C1 segment of cervical spinal cord (tissue), 14 donors: ENCODE data around the gene NRG2.
A peak's percentile ranks its signal among the peaks of the same experiment; 100 is the strongest.

Experiments used
- DNase-seq, 14 donors: peaks; one replicate each; lab custom pipeline; 2025; lab: John Stamatoyannopoulos, UW

Gene NRG2

GRCh38 chr5:139814704-139815280 is 228.3 kb downstream of the NRG2 start:
- DNase-seq: no peak

DNA sequence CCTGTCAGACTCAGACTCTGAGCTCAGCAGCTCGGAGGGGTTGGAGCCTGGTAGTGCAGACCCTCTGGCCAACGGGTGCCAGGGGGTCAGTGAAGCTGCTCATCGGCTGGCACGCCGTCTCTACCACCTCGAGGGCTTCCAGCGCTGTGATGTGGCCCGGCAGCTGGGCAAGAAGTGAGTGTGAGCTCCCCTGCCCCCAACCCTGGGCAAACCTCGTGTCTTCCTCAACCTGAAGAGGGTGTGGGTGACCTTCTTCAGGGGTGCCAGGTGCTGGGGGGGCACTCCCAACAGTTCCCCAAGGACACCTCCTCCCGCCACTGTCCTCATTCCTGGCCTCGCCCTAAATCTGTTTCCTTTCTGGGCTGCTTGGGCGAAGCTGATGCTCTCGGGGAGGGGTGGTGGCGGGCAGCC is 228.9 kb downstream of the NRG2 start:
- no peak for DNase-seq

DNA sequence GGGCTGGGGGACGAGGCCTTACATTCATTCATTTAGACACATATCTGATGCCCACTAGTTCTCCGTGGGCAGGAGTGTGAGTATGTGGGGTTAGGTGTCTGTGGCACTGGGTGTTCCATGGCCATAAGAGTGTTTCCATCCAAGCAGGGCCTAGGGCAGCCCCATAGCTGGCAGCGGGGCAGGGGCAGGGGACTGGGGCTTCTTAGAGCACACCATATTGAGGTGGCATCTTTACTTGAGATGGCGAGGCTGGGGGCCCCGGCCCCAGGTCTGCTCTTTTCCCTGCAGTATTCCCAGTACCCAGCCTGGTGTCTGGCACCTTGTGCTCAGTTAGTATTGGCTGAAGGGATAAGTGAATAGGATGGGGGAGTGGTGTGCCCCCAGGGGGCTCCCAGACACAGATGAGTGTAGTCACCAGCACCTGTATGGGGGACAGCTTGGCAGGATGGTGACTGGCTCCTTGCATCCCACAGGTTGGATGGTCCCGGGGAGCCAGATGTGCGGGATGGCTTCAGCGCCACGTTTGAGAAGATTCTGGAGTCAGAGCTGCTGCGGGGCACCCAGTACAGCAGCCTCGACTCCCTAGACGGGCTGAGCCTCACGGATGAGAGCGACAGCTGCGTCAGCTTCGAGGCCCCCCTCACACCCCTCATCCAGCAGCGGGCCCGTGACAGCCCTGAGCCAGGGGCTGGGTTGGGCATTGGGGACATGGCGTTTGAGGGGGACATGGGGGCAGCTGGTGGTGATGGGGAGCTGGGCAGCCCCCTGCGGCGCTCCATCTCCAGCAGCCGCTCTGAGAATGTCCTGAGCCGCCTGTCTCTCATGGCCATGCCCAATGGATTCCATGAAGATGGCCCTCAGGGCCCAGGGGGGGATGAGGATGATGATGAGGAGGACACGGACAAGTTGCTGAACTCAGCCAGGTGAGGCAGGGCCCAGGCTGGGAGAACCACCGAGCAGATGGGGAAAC is 230.0 kb downstream of the NRG2 start:
- DNase-seq: no peak

- DNase-seq: no peak
Measured at GRCh38 chr5:139812323-139812722, 230.8 kb downstream of the NRG2 start.

DNA sequence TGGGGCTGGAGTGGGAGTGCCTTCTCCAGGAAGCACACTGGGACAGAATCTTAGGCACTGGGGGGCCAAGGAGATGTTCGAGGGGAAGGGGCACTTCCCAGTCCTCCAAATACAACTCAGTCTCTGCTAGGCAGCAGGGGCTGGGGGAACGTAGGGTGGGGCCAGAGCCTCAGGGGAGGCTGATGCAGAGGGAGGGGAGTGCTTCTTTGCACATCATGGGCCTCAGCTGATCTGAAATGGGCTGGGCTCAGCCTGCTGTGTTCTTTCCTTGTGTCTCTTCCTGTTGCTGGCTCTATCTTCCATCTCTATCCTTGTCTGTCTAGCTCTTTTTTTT is 231.9 kb downstream of the NRG2 start:
- no peak for DNase-seq

DNA sequence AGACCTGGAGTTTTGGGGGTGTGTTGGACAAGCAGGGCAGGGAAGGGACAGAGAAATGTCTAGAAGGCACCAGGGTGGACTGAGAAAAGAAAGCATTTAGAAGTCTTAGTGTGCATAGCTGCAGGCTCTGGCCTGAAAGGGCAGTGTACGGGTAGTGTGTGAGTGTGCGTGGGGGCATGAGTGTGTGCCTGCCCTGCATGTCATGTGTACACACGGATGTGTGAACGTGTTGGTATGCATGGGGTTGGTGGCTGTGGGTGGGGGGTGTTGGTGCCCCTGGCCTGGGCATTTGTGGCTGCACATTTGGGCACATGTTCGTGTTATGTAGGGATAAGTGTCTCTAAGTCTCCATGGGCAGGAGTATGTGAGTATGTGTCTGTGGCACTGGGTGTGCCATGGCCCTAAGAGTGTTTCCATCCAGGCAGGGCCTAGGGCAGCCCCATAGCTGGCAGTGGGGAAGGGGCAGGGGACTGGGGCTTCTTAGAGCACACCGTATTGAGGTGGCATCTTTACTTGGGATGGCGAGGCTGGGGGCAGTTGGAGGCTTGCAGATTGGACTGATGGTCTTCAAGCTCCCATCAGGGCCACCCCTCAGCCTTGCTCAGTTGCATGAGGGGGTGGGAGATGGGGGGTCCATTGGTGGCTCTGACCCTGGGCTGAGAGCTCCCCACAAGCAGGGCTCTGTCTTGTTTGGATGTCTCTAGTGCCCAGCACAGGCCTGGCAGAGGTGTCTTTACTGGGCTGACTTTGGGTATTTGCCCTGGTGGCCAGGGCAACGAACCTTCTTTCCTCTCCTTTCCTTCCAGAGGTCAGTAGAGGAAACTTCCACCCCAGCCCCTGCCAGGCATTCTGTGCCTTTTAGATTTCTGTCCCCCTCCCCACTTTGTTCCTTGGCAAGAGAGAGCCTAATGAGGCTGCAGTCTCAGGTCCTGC is 232.5 kb downstream of the NRG2 start:
- peak in 5 of 14 donors; percentile 10 to 49 (median 42) for DNase-seq

DNA sequence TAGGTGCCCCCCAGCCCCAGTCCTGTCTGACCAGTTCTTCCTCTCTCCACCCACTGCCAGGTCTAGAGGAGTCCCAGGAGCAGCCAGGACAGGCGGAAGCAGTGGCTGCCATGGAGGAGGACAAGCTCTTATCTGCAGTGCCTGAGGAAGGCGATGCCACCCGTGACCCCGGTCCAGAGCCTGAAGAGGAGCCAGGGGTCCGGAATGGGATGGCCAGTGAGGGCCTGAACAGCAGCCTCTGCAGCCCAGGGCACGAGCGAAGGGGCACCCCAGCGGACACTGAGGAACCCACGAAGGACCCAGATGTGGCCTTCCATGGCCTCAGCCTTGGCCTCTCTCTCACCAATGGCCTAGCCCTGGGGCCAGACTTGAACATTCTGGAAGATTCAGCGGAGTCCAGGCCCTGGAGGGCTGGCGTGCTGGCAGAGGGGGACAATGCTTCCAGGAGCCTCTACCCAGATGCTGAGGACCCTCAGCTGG is 233.7 kb downstream of the NRG2 start:
- no peak for DNase-seq

DNA sequence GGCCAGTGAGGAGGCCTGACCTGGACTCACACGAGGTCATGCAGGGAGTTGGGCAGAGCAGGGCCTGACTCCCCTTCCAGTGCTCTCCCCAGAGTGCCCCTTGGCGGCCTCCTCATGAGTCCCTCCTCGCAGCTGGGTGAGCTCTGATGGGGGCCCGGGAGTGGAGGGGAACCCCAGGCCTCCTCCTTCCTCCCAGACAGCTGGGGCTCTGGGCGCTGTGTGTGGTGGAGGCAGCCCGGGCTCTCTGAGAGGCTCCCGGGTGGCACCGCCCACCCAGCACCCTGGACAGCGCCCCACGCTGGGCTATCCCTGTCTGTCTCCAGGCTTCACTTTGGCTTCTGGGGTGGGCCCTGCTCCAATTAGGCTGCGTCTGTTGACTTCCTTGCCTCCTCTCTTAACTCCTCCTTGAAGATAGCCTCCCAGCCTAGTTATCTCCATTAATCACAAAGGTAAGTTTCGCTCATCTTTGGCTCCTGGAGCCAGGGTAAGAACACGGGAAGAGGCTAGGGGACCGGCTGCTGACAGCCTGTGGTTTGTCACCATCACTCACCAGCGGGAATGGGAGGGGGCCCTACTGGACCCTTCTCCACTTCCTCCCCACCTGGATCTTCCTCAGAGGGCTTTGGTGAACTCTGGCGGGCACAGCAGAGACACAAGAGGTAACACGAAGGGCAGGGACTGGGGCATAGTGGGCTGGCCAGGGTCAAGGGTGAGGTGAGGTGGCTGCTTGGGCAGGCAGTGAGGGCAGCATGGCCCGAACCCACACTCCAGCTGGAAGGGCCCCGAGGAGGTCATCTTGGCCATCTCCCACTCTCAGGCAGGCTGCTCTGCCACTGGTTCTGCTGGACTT is 234.4 kb downstream of the NRG2 start:
- DNase-seq: no peak

DNA sequence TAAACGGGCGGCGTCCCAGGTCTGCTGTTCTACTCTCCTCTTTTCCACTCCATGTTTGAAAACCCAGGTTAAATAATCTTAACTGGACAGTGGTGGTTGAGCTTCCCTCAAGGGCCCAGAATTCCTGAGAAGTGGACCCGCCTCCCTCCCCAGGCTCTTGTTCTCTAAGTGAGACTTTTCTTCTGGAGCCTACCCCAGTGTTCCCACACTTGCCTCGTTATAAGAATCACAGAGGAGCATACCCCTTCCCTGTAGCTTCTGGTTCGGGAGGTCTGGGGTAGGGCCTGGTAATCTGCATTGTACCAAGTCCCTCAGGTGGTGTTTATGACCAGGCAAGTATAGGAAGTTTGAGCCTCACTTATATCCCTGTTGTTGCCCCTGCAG is 235.5 kb downstream of the NRG2 start:
- no peak for DNase-seq

- DNase-seq: peak in 8 of 14 donors; percentile 21 to 76 (median 58)
Measured at GRCh38 chr5:139806726-139807646, 236.1 kb downstream of the NRG2 start.

- peak in 9 of 14 donors; percentile 28 to 75 (median 60) for DNase-seq
Measured at GRCh38 chr5:139806111-139806510, 237.0 kb downstream of the NRG2 start.

DNA sequence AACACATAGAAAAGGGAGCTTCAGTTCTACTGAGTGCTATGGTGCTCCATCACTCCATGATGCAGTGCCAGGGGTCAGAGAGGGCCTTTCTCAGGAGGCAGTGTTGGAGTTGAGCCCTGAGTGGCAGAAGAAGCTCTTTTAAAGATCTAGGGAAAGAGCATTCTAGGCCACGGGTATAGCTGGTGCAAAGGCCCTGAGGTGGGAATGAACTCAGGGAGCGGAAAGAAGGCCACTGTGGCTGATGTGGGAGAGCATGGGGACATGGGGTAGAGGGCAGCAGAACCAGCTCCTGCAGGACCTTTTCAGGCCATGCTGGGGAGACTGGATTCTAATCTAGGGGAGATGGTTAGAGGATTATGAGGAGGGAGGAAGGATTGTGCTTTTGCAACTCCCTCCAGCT is 237.6 kb downstream of the NRG2 start:
- no peak for DNase-seq

GRCh38 chr5:139804800-139805397 is 238.2 kb downstream of the NRG2 start:
- no peak for DNase-seq

DNA sequence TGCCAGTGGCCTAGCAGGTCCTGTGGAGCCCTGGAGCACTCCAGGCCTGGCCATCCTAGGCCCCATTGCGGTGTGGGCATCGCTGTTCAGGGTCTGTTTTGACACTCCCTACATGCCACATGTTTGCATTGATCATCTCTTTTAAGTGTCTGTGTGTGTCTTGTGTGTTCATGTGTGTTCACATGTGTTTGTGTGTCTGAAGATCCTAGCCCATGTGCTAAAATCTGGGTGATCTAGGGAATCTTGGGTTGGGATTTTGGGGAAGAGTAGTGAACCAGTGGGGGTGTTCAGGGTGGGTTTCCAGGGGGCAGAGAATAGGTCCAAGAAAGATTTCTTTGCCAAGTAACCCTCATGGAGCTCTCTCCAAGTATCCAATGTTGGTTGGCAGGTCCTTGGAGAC is 239.1 kb downstream of the NRG2 start:
- no peak for DNase-seq

GRCh38 chr5:139799359-139799758 is 243.7 kb downstream of the NRG2 start:
- no peak for DNase-seq

DNA sequence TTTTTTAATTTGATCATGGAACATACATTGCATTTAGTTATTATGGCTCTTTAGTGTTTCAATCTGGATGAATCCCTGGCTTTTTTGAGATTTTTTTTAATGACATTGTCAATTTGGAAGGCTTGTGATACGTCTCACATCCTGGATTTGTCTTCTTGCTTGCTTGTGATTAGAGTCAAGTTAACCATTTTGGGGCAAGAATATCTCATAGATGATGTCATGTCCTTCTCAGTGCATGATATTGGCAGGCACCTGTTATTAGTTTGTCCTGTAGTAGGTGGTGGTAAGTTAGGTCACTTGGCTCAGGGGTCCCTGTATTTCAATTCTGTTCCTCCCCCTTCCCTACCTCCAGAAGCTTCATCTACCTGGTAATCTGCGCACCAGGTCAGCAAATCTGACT is 244.2 kb downstream of the NRG2 start:
- no peak for DNase-seq

GRCh38 chr5:139797856-139798510 is 245.1 kb downstream of the NRG2 start:
- DNase-seq: peak in 1 of 14 donors; percentile 9

DNA sequence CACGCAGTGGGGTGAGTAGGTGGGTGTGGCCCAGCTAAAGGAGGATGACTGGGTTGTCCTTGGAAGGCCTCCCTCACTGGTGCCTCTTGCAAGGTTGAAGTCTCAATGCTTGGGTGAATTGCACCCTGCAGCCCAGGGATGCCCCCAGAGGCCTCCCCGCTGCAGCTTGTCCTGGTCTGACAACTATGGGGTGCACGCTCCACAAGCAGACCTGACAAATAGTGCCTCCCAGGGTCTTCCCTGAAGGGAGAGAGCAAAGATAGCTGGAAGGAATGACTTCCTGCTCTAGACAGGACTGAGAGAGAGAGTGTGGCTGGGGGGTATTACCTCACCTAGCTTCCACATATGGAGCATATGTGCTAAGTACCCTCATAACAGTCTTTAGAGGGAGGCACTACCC is 245.8 kb downstream of the NRG2 start:
- DNase-seq: no peak
